NCI-H774 (cell line): ENCODE measurements around the gene TMEM220.

ENCODE experiments used
- DNase-seq: peaks from one replicate; lab custom pipeline; 2025; lab: John Stamatoyannopoulos, UW

TMEM220 gene

GRCh38 chr17:10729334-10730193 is at the start of gene TMEM220:
Gene TMEM220 (minus strand): TSS chr17:10730023. CDS start chr17:10729851, 172 bp downstream.
- no peak for DNase-seq

GRCh38 chr17:10779609-10780008 is 49.8 kb upstream of the TMEM220 start:
- DNase-seq = no peak

- no peak for DNase-seq
Observed at GRCh38 chr17:10777890-10778289, 48.1 kb upstream of the TMEM220 start.

GRCh38 chr17:10777131-10777807 is 47.4 kb upstream of the TMEM220 start:
- DNase-seq = no peak

- DNase-seq = no peak
Observed at GRCh38 chr17:10776381-10776780, 46.6 kb upstream of the TMEM220 start.

- DNase-seq = no peak
Observed at GRCh38 chr17:10775740-10776356, 46.0 kb upstream of the TMEM220 start.

- DNase-seq = no peak
Observed at GRCh38 chr17:10775058-10775457, 45.2 kb upstream of the TMEM220 start.

GRCh38 chr17:10773391-10773790 is 43.6 kb upstream of the TMEM220 start:
- DNase-seq = no peak

GRCh38 chr17:10772425-10773380 is 42.9 kb upstream of the TMEM220 start:
- no peak for DNase-seq

- no peak for DNase-seq
Observed at GRCh38 chr17:10771148-10771547, 41.3 kb upstream of the TMEM220 start.

- no peak for DNase-seq
Observed at GRCh38 chr17:10769840-10770239, 40.0 kb upstream of the TMEM220 start.

- DNase-seq = no peak
Observed at GRCh38 chr17:10768750-10769251, 39.0 kb upstream of the TMEM220 start.

- DNase-seq = no peak
Observed at GRCh38 chr17:10767232-10767631, 37.4 kb upstream of the TMEM220 start.

- DNase-seq = no peak
Observed at GRCh38 chr17:10762037-10762436, 32.2 kb upstream of the TMEM220 start.

GRCh38 chr17:10761281-10761680 is 31.5 kb upstream of the TMEM220 start:
- DNase-seq = no peak

GRCh38 chr17:10758062-10758461 is 28.2 kb upstream of the TMEM220 start:
- no peak for DNase-seq

- no peak for DNase-seq
Observed at GRCh38 chr17:10757647-10758046, 27.8 kb upstream of the TMEM220 start.

- no peak for DNase-seq
Observed at GRCh38 chr17:10757067-10757466, 27.2 kb upstream of the TMEM220 start.

- no peak for DNase-seq
Observed at GRCh38 chr17:10756619-10757018, 26.8 kb upstream of the TMEM220 start.

GRCh38 chr17:10756185-10756584 is 26.4 kb upstream of the TMEM220 start:
- no peak for DNase-seq

GRCh38 chr17:10755592-10756127 is 25.8 kb upstream of the TMEM220 start:
- DNase-seq = no peak
